Adrenal gland (tissue), 12 donors: ENCODE measurements around the gene GPC3. TPM values are rescaled to one million over a fixed set of nuclear protein-coding genes. Genes with fewer than 3 reads are reported as not detected.

Source experiments
- DNase-seq, 7 donors: peaks; one replicate each; pipeline ENCODE4 v3.0.0-alpha.2; 2019 to 2020
- H3K27ac ChIP-seq, 5 donors: fragments of 200-600 bp; sonication (generic) in 4 of 5; 1 replicate in 3 of 5; 2 replicates in 2 of 5; pipeline versions ENCODE4 v1.5.1 to v1.8.0; 2016 to 2020; ENCODE audit warnings: mild to moderate bottlenecking in 1 of 5
- H3K27me3 ChIP-seq: fragments of 200-600 bp; 2 replicates; pipeline ENCODE4 v1.8.0; 2021
- H3K36me3 ChIP-seq, 2 donors: fragments of 200-600 bp; replicated peaks in 1 of 2; 1 replicate in 1 of 2; 2 replicates in 1 of 2; pipeline versions ENCODE4 v1.5.1 to v1.8.0; 2018 to 2022
- H3K4me1 ChIP-seq, 2 donors: fragments of 200-600 bp; replicated peaks in 1 of 2; 1 replicate in 1 of 2; 2 replicates in 1 of 2; pipeline versions ENCODE4 v1.5.1 to v1.8.0; 2018 to 2021
- H3K4me3 ChIP-seq, 4 donors: fragments of 200-600 bp; sonication (generic) in 3 of 4; one replicate each; pipeline ENCODE4 v1.5.1; 2016 to 2018
- H3K9me3 ChIP-seq, 3 donors: fragments of 200-600 bp; sonication (generic) in 1 of 3; replicated peaks in 1 of 3; 1 replicate in 2 of 3; 2 replicates in 1 of 3; pipeline versions ENCODE4 v1.5.1 to v1.8.0; 2016 to 2021
- POLR2A ChIP-seq, 2 donors: fragments of 450-650 bp; IDR thresholded peaks; one replicate each; pipeline ENCODE4 v1.6.1; 2017; ENCODE audit warnings: antibody characterized with exemption in 2 of 2, mild to moderate bottlenecking in 2 of 2, moderate library complexity in 1 of 2
- WGBS, 4 donors: extraction: QIAGEN DNeasy Blood & Tissue Kit in 2 of 4; methylation state at CpG; one replicate each; pipeline versions ENCODE4 v1.1.5 to v1.1.7; 2013 to 2017; 5-methylcytosine and 5-hydroxymethylcytosine counted together
- intact Hi-C, 2 donors: fragments of 100-400 bp; cut with DNase I; formaldehyde crosslinking; loops; one replicate each; pipeline versions ENCODE4 v1.14.1 to v1.15.0; 2022 to 2023
- polyA plus RNA-seq, 3 donors: library from polyadenylated mRNA; stranded (reverse); fragments of 200-250 nt in 2 of 3; fragments of 350-450 nt in 1 of 3; fragmentation: Illumina TruSeq in 1 of 3; extraction: RNeasy Lipid Tissue Mini Kit (QIAGEN cat#74804) in 1 of 3; gene quantifications; one replicate each; pipeline ENCODE4 v1.2.3, GENCODE V29; 2013 to 2014
- total RNA-seq, 9 donors: library from RNA; depleted of rRNA in 4 of 9; stranded (reverse); fragments of >200 nt in 4 of 9; fragments of 120-200 nt in 1 of 9; fragmentation: NEBNext Ultra II Directional in 1 of 9; extraction: Animal tissue kit (Norgen Biotek cat#: 25700) in 1 of 9; gene quantifications; one replicate each; pipeline versions ENCODE4 v1.1.0 to v1.2.4, GENCODE V29; 2013 to 2023
- TF ChIP-seq, protein P1 (sequence below), 6 experiments: fragments of 450-650 bp in 4 of 6; fragments of 200-600 bp in 2 of 6; sonication (generic) in 1 of 6; IDR thresholded peaks; 1 replicate in 5 of 6; 2 replicates in 1 of 6; pipeline versions ENCODE4 v1.5.1 to v1.8.0; 2016 to 2021; ENCODE audit warnings: antibody characterized with exemption in 6 of 6, mild to moderate bottlenecking in 2 of 6, moderate library complexity in 1 of 6
- donor health status: healthy with polysubstance abuse.
- donor health status: Bipolar disorder and iron deficiency.
- donor health status: DM: yes; HTN: yes; CAD: no.
- donor health status: DM: no; HTN: no; CAD: no.
- donor health status: DM: no; HTN: no; CAD: no.
- donor health status: DM: yes; HTN: yes; CAD: no.

Gene GPC3
- total and polyA plus RNA-seq, 12 donors: 3.5 to 56.7 (median 20.9) TPM

DNA sequence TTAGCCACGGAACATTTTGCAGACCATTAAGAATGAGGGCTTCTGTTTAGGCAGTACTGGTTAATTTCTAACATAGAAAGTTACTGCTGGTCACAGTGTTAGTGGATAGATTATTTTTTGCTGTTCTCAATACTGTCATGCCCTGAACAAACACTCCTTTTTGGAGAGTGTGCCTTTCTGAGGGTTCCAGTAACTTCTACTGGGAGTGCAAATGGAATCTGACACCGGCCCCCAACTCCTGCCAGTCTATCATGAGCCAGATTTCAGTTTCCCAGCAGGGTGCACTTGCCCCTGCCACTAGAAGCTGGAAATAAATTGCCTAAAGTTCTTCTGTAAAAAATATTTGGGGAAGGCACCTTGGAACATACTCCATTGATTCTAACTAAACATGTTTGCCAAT lies 345.7 kb downstream of the GPC3 start:
- TF ChIP-seq POLR2A (IDR thresholded peaks at IDR 0.05): no peak
- TF ChIP-seq, protein P1, sequence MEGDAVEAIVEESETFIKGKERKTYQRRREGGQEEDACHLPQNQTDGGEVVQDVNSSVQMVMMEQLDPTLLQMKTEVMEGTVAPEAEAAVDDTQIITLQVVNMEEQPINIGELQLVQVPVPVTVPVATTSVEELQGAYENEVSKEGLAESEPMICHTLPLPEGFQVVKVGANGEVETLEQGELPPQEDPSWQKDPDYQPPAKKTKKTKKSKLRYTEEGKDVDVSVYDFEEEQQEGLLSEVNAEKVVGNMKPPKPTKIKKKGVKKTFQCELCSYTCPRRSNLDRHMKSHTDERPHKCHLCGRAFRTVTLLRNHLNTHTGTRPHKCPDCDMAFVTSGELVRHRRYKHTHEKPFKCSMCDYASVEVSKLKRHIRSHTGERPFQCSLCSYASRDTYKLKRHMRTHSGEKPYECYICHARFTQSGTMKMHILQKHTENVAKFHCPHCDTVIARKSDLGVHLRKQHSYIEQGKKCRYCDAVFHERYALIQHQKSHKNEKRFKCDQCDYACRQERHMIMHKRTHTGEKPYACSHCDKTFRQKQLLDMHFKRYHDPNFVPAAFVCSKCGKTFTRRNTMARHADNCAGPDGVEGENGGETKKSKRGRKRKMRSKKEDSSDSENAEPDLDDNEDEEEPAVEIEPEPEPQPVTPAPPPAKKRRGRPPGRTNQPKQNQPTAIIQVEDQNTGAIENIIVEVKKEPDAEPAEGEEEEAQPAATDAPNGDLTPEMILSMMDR (IDR thresholded peaks at IDR 0.05): no peak
- Histone ChIP-seq H3K4me3 (no peak overlapping the region), H3K9me3 (no peaks in the 10 kb centered on the region), H3K27ac (no peak overlapping the region), H3K27me3 (peaks cover 4% of the 10 kb centered on the region), H3K4me1 (no peaks in the 10 kb centered on the region), H3K36me3 (no peaks in the 10 kb centered on the region)
- 56 to 90% (median 77%) methylated on average over 1 to 2 of the region's 2 CpGs for WGBS, 4 donors
- no peak for DNase-seq
- intact Hi-C loops: no loop called here

DNA sequence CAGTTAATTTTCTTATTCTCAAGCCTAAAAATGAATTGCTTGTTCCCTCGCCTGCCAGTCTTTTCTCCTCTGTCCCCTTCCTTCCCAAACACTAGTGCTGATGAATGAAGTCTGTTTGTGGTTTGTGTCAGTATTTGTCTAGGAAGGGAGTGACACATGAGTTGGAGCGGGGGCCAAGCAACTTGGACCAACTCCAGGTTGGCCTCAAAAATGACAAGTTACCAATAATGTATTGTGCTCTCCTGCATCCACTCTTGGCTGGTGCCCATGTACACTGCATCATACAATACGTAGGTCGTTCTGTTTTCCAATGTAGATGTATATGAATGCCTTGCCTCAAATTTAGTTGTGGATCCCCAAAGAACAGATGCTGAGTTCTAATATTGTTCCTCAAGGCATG lies 347.1 kb downstream of the GPC3 start:
- H3K27me3 ChIP-seq: peaks cover 9% of the 10 kb centered on the region
- TF ChIP-seq POLR2A (IDR thresholded peaks at IDR 0.05): no peak
- TF ChIP-seq, protein P1 (IDR thresholded peaks at IDR 0.05): no peak
- no peak for DNase-seq
- H3K36me3 ChIP-seq: no peaks in the 10 kb centered on the region
- no peaks in the 10 kb centered on the region for H3K9me3 ChIP-seq
- no peak overlapping the region for H3K27ac ChIP-seq
- no peaks in the 10 kb centered on the region for H3K4me1 ChIP-seq
- no peak overlapping the region for H3K4me3 ChIP-seq
- WGBS, 4 donors: 58 to 81% (median 80%) methylated on average over 4 of the region's 4 CpGs
- intact Hi-C loops: no loop called here

DNA sequence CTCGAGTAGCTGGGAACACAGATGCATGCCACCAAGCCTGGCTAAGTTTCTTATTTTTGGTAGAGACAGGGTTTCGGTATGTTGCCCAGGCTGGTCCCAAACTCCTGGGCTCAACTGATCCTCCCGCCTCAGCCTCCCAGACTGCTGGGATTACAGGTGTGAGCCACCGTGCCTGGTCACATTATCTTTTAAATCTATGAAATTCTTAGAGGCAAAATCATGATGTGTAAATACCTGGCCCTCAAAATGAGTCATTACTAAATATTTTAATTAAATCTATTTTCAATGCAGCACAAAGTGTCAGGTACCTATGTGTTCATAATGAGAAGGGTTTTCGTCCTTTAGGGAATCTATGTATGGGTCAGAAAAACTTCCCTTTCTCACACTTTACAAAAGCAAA lies 347.6 kb downstream of the GPC3 start:
- peaks cover 9% of the 10 kb centered on the region for H3K27me3 ChIP-seq
- no peak overlapping the region for H3K27ac ChIP-seq
- no peaks in the 10 kb centered on the region for H3K36me3 ChIP-seq
- H3K9me3 ChIP-seq: no peaks in the 10 kb centered on the region
- 66 to 84% (median 76%) methylated on average over 4 to 5 of the region's 5 CpGs for WGBS, 4 donors
- no peak overlapping the region for H3K4me3 ChIP-seq
- no peaks in the 10 kb centered on the region for H3K4me1 ChIP-seq
- DNase-seq: no peak
- no peak for TF ChIP-seq POLR2A (IDR thresholded peaks at IDR 0.05)
- intact Hi-C loops: no loop called here

DNA sequence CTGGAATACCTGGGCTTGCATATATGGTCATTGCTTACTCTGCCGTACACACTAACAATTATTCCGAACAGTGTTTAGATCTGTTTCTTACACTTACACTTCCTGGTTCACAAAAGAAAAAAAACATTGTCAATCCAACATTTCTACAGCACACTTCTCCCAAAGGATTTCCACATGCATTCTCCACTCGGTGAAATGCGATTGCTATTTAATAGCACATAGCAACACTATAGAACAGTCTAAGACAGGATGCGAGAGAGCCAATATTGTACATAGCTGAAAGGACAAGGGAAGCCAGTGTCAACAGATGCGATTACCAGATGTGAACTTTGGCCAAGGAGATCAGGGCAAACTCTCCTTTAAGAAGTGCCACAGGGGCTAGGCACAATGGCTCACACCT lies 349.4 kb downstream of the GPC3 start:
- intact Hi-C loops: no loop called here
- no peak overlapping the region for H3K27ac ChIP-seq
- no peak overlapping the region for H3K4me3 ChIP-seq
- H3K4me1 ChIP-seq: no peaks in the 10 kb centered on the region
- no peaks in the 10 kb centered on the region for H3K36me3 ChIP-seq
- H3K27me3 ChIP-seq: peaks cover 9% of the 10 kb centered on the region
- TF ChIP-seq POLR2A (IDR thresholded peaks at IDR 0.05): no peak
- TF ChIP-seq, protein P1 (IDR thresholded peaks at IDR 0.05): no peak
- WGBS, 4 donors: 82 to 92% (median 88%) methylated on average over 6 of the region's 6 CpGs
- no peak for DNase-seq
- H3K9me3 ChIP-seq: no peaks in the 10 kb centered on the region

DNA sequence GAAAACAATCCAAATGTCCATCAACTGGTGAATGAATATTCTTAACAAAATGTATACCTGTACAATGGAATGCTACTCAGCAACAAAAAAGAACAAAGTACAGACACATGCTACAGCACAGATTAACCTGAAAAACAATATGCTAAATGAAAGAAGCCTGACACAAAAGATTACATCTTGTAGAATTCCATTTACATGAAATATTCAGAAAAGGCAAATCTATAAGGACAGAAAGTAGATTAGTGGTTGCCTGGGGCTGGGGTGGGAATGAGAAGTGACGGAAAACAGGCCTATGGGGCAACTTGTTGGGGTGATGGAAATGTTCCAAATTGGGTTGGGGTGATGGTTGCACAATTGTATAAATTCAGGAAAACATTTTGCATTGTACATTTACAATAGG lies 351.0 kb downstream of the GPC3 start:
- no peaks in the 10 kb centered on the region for H3K36me3 ChIP-seq
- no peaks in the 10 kb centered on the region for H3K4me1 ChIP-seq
- H3K27me3 ChIP-seq: peaks cover 8% of the 10 kb centered on the region
- no peaks in the 10 kb centered on the region for H3K9me3 ChIP-seq
- WGBS, 4 donors: 78 to 88% (median 86%) methylated on average over 1 of the region's 1 CpG
- intact Hi-C loops: no loop called here
- no peak overlapping the region for H3K27ac ChIP-seq
- TF ChIP-seq, protein P1 (IDR thresholded peaks at IDR 0.05): no peak
- TF ChIP-seq POLR2A (IDR thresholded peaks at IDR 0.05): no peak
- DNase-seq: no peak
- H3K4me3 ChIP-seq: no peak overlapping the region
